Upper lobe of left lung (tissue), 4 donors: ENCODE measurements around the gene BTRC.
"Not testable (repeated sequence)": the region's sequence is repeated elsewhere in the genome, so short reads cannot be mapped to it uniquely, and the experiment has no call there.

Experiments
- POLR2A ChIP-seq, 4 donors: fragments of 450-650 bp; IDR thresholded peaks; one replicate each; pipeline ENCODE4 v1.5.1; 2016 to 2017; ENCODE audit warnings: antibody characterized with exemption in 4 of 4, mild to moderate bottlenecking in 2 of 4
- TF ChIP-seq, protein P1 (sequence below), 6 experiments: fragments of 450-650 bp in 4 of 6; fragments of 200-600 bp in 2 of 6; sonication (generic) in 2 of 6; IDR thresholded peaks; one replicate each; pipeline ENCODE4 v1.5.1; 2016 to 2019; ENCODE audit warnings: antibody characterized with exemption in 6 of 6

DNA sequence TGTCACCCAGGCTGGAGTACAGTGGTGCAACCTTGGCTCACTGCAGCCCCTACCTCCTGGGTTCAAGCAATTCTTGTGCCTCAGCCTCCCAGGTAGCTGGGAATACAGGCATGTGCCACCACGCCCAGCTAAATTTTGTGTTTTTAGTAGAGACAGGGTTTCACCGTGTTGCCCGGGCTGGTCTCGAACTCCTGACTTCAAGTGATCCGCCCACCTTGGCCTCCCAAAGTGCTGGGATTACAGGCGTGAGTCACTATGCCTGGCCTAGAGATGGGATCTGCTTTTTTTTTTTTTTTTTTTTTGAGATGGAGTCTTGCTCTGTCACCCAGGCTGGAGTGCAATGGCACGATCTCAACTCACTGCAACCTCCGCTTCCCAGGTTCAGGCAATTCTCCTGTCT lies 6.1 kb downstream of the BTRC start:
- TF ChIP-seq, protein P1, sequence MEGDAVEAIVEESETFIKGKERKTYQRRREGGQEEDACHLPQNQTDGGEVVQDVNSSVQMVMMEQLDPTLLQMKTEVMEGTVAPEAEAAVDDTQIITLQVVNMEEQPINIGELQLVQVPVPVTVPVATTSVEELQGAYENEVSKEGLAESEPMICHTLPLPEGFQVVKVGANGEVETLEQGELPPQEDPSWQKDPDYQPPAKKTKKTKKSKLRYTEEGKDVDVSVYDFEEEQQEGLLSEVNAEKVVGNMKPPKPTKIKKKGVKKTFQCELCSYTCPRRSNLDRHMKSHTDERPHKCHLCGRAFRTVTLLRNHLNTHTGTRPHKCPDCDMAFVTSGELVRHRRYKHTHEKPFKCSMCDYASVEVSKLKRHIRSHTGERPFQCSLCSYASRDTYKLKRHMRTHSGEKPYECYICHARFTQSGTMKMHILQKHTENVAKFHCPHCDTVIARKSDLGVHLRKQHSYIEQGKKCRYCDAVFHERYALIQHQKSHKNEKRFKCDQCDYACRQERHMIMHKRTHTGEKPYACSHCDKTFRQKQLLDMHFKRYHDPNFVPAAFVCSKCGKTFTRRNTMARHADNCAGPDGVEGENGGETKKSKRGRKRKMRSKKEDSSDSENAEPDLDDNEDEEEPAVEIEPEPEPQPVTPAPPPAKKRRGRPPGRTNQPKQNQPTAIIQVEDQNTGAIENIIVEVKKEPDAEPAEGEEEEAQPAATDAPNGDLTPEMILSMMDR (IDR thresholded peaks at IDR 0.05): not testable (repeated sequence)
- TF ChIP-seq POLR2A (IDR thresholded peaks at IDR 0.05): not testable (repeated sequence)
